Coronary artery (tissue), 2 donors: Measurements from ENCODE around the gene USP21.

Experiments
- DNase-seq: peaks from one replicate; pipeline ENCODE4 v3.0.0-alpha.2; 2017; ENCODE audit warnings: low spot score
- H3K27ac ChIP-seq, 2 donors: fragments of 200-600 bp; sonication (generic); one replicate each; pipeline ENCODE4 v1.5.1; 2016 to 2019
- H3K4me3 ChIP-seq: fragments of 200-600 bp; sonication (generic); 2 replicates; pipeline ENCODE4 v1.5.1; 2016; ENCODE audit warnings: mild to moderate bottlenecking, moderate library complexity
- TF ChIP-seq, protein P1 (sequence below): fragments of 200-600 bp; sonication (generic); IDR thresholded peaks from one replicate; pipeline ENCODE4 v1.5.1; 2019; ENCODE audit warnings: antibody characterized with exemption

USP21 gene

DNA sequence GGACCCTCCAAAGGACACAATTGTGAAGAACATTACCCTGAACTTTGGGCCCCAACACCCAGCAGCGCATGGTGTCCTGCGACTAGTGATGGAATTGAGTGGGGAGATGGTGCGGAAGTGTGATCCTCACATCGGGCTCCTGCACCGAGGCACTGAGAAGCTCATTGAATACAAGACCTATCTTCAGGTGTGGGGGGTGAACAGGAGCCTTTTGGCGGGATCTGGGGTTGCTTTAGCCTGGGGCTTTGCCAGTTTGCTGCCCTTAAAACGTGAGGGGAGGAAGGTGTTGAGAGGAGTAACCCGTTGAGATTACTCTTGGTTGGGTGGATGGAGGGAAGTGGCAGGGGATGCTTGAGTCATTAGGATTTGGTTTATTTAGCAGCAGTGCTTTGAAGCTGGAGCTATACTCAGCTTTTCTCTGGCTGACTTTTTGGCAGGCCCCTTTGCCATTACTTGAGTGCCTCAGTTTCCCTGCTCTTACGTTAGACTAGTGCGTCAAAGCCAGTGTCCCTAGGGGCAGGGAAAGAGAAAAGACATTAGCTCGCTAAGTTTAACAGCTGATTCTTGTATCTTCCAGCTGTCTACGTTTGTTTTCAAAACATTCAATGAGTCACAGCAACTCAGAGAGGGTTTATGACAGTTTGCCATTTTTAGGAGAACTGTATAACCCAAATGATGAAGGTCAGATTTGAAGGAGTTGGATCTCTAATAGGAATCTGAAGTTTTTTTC lies 47.3 kb downstream of the USP21 start:
- TF ChIP-seq, protein P1, sequence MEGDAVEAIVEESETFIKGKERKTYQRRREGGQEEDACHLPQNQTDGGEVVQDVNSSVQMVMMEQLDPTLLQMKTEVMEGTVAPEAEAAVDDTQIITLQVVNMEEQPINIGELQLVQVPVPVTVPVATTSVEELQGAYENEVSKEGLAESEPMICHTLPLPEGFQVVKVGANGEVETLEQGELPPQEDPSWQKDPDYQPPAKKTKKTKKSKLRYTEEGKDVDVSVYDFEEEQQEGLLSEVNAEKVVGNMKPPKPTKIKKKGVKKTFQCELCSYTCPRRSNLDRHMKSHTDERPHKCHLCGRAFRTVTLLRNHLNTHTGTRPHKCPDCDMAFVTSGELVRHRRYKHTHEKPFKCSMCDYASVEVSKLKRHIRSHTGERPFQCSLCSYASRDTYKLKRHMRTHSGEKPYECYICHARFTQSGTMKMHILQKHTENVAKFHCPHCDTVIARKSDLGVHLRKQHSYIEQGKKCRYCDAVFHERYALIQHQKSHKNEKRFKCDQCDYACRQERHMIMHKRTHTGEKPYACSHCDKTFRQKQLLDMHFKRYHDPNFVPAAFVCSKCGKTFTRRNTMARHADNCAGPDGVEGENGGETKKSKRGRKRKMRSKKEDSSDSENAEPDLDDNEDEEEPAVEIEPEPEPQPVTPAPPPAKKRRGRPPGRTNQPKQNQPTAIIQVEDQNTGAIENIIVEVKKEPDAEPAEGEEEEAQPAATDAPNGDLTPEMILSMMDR: no peak
- H3K4me3 ChIP-seq: peak overlapping the region; percentile 50
- DNase-seq: no peak
- H3K27ac ChIP-seq: peak overlapping the region; percentile 68 to 91

DNA sequence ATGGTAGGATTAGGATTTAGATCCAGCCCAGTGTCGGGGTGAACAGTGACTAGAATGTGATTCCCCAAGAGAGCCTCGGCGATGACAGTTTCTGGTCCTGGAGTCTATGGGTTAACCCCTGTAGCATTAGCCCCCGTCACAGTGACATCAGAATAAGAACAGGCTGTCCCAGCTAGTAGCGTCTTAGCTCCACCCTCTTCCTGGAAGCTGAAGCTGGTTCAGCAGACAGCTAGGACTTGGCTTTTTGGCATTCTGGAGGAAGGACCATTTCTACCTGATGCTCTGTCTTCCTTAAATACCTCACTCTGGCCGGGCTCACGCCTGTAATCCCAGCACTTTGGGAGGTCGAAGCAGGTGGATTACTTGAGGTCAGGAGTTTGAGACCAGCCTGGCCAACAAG lies 47.9 kb downstream of the USP21 start:
- H3K27ac ChIP-seq: peak overlapping the region; percentile 68 to 91
- H3K4me3 ChIP-seq: peak overlapping the region; percentile 50
- DNase-seq: peak; percentile 89
- TF ChIP-seq, protein P1: no peak

DNA sequence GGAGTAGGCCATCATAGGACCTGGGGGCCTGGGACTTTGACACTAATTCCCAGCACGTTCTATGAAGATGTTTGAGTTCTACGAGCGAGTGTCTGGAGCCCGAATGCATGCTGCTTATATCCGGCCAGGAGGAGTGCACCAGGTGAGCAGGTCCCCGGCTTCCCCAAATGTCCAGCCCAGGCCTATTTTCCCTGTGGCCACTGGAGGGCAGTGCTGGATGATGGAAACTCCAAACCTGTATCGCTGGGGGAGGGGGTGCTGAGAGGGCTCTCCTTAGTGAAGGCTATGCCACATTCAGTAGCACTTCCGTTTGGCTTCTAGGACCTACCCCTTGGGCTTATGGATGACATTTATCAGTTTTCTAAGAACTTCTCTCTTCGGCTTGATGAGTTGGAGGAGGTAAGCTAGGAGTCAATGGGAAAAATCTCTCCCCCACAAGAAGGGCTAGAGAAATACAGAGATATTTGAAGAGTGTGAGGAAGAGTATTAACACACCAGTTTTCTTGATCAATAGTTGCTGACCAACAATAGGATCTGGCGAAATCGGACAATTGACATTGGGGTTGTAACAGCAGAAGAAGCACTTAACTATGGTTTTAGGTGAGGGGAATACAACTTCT lies 50.6 kb downstream of the USP21 start:
- no peak for DNase-seq
- H3K27ac ChIP-seq: peak overlapping the region in 1 of 2 donors; percentile 46
- TF ChIP-seq, protein P1: peak; percentile 83
- no peak overlapping the region for H3K4me3 ChIP-seq

DNA sequence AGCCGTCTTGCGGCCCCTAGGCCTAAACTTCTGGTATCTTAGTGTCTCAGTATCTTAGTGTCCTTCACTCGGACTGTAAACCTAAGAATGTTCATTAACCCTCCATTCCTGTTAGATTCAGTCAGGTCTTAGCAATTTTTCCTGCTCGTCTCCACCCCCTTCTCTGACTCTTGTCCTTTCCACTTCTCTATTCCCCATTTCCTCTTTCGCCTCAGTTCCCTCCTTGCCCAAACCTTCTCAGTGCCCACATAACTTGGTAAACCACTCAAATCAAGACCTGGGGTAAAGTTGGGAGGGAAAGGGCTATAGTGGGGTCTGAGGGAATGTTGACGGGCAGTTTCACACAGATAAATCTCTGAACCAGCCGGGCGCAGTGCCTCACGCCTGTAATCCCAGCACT lies 55.1 kb downstream of the USP21 start:
- H3K4me3 ChIP-seq: no peak overlapping the region
- TF ChIP-seq, protein P1: no peak
- DNase-seq: no peak
- H3K27ac ChIP-seq: peak overlapping the region in 1 of 2 donors; percentile 63

DNA sequence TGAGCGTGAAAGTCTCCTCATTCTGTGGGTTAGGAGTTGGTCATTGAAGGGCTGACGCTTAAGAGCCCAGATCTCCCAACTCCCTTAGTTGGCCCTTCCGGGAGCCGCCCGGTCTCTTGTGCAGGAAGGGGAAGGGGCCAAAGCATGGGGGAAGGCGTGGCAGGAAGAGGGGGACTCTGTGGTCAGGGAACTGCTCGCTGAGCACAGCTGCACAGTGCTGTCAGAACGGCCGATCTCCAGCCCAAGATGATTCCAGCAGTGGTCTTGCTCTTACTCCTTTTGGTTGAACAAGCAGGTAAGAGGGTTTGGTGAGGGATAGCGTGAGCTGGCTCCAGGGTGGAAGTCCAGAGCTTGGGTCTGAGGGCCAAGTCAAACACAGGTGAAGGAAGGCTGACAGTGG lies 55.8 kb downstream of the USP21 start, which contains the start of gene FCER1G:
TSS of gene FCER1G (plus strand) at position 220 of the 400 bp plus-strand sequence. CDS start at position 247, 27 bp downstream.
- peak within 1 kb of the TSS; percentile 55 for H3K4me3 ChIP-seq
- TF ChIP-seq, protein P1: no peak
- DNase-seq: no peak
- peak within 1 kb of the TSS; percentile 79 to 80 for H3K27ac ChIP-seq
